Measurements from ENCODE around the gene PYCR2. TPM values are rescaled to one million over a fixed set of nuclear protein-coding genes. Genes with fewer than 3 reads are reported as not detected.
"Not testable (repeated sequence)": the region's sequence is repeated elsewhere in the genome, so short reads cannot be mapped to it uniquely, and the experiment has no call there.

PYCR2 gene
- total and polyA plus RNA-seq, 8 donors, result 52.7 to 68.7 (median 57.1) TPM

DNA sequence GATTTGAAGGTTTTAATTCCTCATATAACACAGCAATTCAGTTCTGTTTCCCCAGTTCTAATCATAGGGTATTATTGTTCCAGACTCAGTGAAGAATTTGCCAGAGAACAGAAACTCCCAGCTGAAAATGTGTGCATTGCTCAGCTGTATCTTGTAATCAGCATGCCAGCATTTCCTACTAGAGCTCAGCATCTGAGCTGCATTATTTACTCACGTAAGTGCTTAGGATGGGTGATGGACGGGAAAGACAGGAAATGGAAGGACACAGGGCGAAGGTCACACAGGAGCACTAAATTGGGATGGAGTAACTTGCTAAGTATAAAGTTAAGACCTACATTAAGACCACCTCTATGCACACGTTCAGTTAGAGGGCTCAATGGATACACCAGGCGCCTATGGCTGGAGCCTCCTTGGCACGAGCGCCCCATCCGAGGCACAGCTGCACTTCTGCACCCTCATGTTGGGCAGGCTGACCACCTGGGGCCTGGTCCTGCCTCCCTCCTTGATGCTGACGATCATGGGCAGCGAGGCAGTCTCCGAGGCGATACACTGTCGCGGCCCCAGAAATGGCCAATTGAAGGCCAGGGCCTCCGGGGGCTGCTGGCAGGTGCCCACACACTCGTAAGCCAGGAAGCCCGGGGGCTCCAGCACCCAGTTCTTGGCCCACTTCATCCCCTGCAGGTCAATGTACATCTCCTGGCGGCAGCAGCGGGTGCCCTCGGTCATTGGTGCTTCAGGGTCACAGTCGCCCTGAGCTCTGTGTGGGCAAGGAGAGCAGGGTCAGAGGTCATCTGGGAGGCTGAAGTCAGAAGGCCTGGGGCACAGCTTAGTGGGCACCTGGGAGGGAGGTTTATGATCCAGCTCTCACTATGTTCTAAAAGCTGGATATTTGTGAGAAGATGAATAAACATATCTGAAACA is 13.3 kb upstream of the PYCR2 start:
- Histone ChIP-seq H3K9me3 (no peaks in the 10 kb centered on the region), H3K36me3 (no peaks in the 10 kb centered on the region), H3K27me3 (peaks cover 0 to 10% of the 10 kb centered on the region in 2 donors), H3K4me3 (no peak overlapping the region), H3K27ac (no peak overlapping the region), H3K4me1 (peaks cover 0 to 17% of the 10 kb centered on the region in 2 donors)
- no peak for ATAC-seq
- DNase-seq, result no peak
- TF ChIP-seq, protein P1, sequence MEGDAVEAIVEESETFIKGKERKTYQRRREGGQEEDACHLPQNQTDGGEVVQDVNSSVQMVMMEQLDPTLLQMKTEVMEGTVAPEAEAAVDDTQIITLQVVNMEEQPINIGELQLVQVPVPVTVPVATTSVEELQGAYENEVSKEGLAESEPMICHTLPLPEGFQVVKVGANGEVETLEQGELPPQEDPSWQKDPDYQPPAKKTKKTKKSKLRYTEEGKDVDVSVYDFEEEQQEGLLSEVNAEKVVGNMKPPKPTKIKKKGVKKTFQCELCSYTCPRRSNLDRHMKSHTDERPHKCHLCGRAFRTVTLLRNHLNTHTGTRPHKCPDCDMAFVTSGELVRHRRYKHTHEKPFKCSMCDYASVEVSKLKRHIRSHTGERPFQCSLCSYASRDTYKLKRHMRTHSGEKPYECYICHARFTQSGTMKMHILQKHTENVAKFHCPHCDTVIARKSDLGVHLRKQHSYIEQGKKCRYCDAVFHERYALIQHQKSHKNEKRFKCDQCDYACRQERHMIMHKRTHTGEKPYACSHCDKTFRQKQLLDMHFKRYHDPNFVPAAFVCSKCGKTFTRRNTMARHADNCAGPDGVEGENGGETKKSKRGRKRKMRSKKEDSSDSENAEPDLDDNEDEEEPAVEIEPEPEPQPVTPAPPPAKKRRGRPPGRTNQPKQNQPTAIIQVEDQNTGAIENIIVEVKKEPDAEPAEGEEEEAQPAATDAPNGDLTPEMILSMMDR (IDR thresholded peaks at IDR 0.05), result no peak
- intact Hi-C loops (cut with DNase I), result no loop called here

DNA sequence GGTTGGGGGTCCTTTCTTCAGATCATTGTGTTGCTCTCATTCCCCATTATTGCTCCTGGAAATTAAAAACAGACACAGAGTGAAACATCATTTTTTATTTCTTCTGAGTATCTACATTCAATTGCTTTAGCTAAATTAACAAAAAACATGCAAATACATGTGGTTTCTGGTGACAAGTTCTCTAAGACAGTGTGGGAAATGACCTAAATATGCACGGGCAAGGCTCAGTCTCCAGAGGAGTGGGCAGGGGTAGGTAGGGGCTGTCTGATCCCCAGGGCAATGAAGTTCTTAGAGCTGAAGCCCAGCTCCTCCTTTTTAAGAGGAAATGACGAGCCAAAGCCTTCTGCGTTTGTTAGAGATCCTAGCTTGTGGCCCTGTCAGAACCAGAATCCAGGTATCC is 12.5 kb upstream of the PYCR2 start:
- intact Hi-C loops (cut with DNase I), result no loop called here
- Histone ChIP-seq H3K4me3 (no peak overlapping the region), H3K9me3 (no peaks in the 10 kb centered on the region), H3K27me3 (peaks cover 0 to 10% of the 10 kb centered on the region in 2 donors), H3K4me1 (peaks cover 0 to 9% of the 10 kb centered on the region in 2 donors), H3K36me3 (no peaks in the 10 kb centered on the region), H3K27ac (no peak overlapping the region)
- ATAC-seq, result no peak
- DNase-seq, result no peak
- TF ChIP-seq, protein P1 (IDR thresholded peaks at IDR 0.05), result no peak

DNA sequence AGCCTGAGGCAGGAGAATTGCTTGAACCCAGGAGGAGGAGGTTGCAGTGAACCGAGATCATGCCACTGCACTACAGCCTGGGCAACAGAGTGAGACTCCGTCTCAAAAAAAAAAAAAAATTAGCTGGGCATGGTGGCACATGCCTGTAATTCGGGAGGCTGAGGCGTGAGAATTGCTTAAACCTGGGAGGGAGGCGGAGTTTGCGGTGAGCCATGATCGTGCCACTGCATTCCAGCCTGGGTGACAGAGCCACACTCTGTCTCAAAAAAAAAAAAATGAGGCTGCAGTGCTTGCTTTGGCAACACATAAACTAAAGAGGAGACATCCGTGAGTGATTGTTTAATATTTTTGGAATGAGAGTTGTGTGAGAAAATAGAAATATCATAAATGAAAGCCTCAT is 12.0 kb upstream of the PYCR2 start:
- H3K4me1 ChIP-seq; ATAC-seq; intact Hi-C loops (cut with DNase I); H3K4me3 ChIP-seq; H3K27ac ChIP-seq; H3K36me3 ChIP-seq; H3K9me3 ChIP-seq; DNase-seq: not testable (repeated sequence)
- H3K27me3 ChIP-seq, result peaks cover 0 to 10% of the 10 kb centered on the region in 2 donors

DNA sequence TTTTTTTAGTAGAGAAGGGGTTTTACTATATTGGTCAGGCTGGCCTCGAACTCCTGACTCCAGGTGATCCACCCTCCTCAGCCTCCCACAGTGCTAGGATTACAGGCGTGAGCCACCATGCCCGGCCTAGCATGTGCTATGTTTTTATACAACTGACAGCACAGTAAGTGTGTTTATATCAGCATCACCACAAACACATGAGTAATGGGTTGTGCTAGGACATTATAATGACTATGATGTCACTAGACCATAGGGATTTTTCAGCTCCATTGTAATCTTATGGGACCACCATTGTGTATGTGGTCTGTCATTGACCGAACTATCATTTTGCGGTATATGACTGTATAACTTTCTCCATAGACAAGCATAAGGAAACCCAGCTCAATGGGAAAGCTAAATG is 10.7 kb upstream of the PYCR2 start:
- H3K9me3 ChIP-seq, result no peaks in the 10 kb centered on the region

DNA sequence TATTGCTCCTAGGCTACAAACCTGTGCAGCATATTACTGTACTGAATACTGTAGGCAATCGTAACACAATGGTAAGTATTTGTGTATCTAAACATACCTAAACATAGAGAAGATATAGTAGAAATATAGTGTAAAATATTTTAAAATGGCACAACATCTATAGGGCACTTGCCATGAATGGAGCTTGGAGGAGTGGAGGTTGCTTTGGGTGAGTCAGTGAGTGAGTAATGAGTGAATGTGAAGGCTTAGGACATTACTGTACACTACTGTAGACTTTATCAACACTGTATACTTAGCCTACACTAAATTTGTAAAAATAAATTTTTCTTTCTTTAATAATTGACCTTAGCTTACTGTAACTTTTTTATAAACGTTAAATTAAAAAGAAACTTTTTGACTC is 9.0 kb upstream of the PYCR2 start:
- TF ChIP-seq, protein P1 (IDR thresholded peaks at IDR 0.05), result no peak
- Histone ChIP-seq H3K9me3 (no peaks in the 10 kb centered on the region), H3K4me3 (no peak overlapping the region), H3K4me1 (no peaks in the 10 kb centered on the region), H3K27ac (no peak overlapping the region), H3K27me3 (no peaks in the 10 kb centered on the region), H3K36me3 (no peaks in the 10 kb centered on the region)
- no peak for ATAC-seq
- no peak for DNase-seq
- intact Hi-C loops (cut with DNase I), result no loop called here

More for the DNA sequence above, 10.7 kb upstream of the PYCR2 start:
- DNase-seq (no peak), ATAC-seq (no peak)
- Histone ChIP-seq H3K4me3 (no peak overlapping the region), H3K27me3 (peaks cover 0 to 7% of the 10 kb centered on the region in 2 donors), H3K36me3 (no peaks in the 10 kb centered on the region), H3K4me1 (no peaks in the 10 kb centered on the region), H3K27ac (no peak overlapping the region)
- TF ChIP-seq, protein P1 (IDR thresholded peaks at IDR 0.05), result no peak
- intact Hi-C loops (cut with DNase I), result no loop called here

Measured in left lung (tissue), 10 donors.